SU-DHL-6 (cell line): ENCODE data around the gene SCAMP5.

Experiments
- H2AFZ ChIP-seq: fragments of 200-600 bp; sonication (generic); 2 replicates; pipeline ENCODE4 v1.6.1; 2014; ENCODE audit warnings: low read depth, mild to moderate bottlenecking, moderate library complexity, mixed read lengths, antibody characterized with exemption, low read length; ENCODE audit not compliant: severe bottlenecking
- H3F3A ChIP-seq: fragments of 200-600 bp; shearing (Covaris generic); 2 replicates; pipeline ENCODE4 v1.6.0; 2016; ENCODE audit warnings: antibody characterized with exemption, mild to moderate bottlenecking; ENCODE audit not compliant: insufficient read depth
- H3K27ac ChIP-seq: fragments of 200-600 bp; sonication (generic); 2 replicates; pipeline ENCODE4 v1.5.1; 2016; ENCODE audit warnings: low read depth, mild to moderate bottlenecking, low read length, moderate library complexity, mixed read lengths
- H3K27me3 ChIP-seq: fragments of 200-600 bp; sonication (generic), shearing (Covaris generic); 2 replicates; pipeline ENCODE4 v1.6.0; 2014; ENCODE audit warnings: mild to moderate bottlenecking, low read length
- H3K36me3 ChIP-seq: fragments of 200-600 bp; sonication (generic); 2 replicates; pipeline ENCODE4 v1.6.1; 2014; ENCODE audit warnings: mild to moderate bottlenecking, low read length, mixed read lengths
- H3K4me2 ChIP-seq: fragments of 300-600, 200-600 bp; shearing (Covaris generic), sonication (generic); 2 replicates; pipeline ENCODE4 v1.6.0; 2014; ENCODE audit warnings: low read length, low read depth, mild to moderate bottlenecking; ENCODE audit not compliant: poor library complexity, severe bottlenecking
- H3K4me3 ChIP-seq: fragments of 200-600 bp; sonication (generic); 2 replicates; pipeline ENCODE4 v1.5.1; 2014; ENCODE audit warnings: antibody characterized with exemption, low read length, mild to moderate bottlenecking, mixed read lengths; ENCODE audit not compliant: insufficient read depth, poor library complexity, severe bottlenecking
- H3K79me2 ChIP-seq: fragments of 200-600 bp; sonication (generic); 2 replicates; pipeline ENCODE4 v1.6.1; 2014; ENCODE audit warnings: mild to moderate bottlenecking, low read length, moderate library complexity; ENCODE audit not compliant: insufficient read depth
- H3K9ac ChIP-seq: fragments of 200-600 bp; sonication (generic); 2 replicates; pipeline ENCODE4 v1.7.0; 2014; ENCODE audit warnings: mild to moderate bottlenecking, low read length
- H3K9me2 ChIP-seq: fragments of 200-600 bp; sonication (generic); replicated peaks from 2 replicates; pipeline ENCODE4 v1.6.1; 2014; ENCODE audit warnings: low read length; ENCODE audit not compliant: insufficient read depth
- H3K9me3 ChIP-seq: fragments of 200-600 bp; sonication (generic); 2 replicates; pipeline ENCODE4 v1.6.1; 2014; ENCODE audit warnings: low read length, mixed read lengths; ENCODE audit not compliant: insufficient read depth
- H4K20me1 ChIP-seq: fragments of 200-600 bp; sonication (generic); 2 replicates; pipeline ENCODE4 v1.6.1; 2014; ENCODE audit warnings: low read depth, mild to moderate bottlenecking, antibody characterized with exemption, low read length, moderate library complexity, mixed read lengths
- CTCF ChIP-seq: fragments of 200-600 bp; sonication (generic); IDR thresholded peaks from one replicate; pipeline ENCODE4 v1.5.1; 2017; ENCODE audit warnings: antibody characterized with exemption, mild to moderate bottlenecking, low read length, moderate library complexity; ENCODE audit not compliant: insufficient read depth, poor library complexity, severe bottlenecking
- EZH2phosphoT487 ChIP-seq: fragments of 200-600 bp; sonication (generic), shearing (Covaris generic); conservative IDR thresholded peaks from 2 replicates; pipeline ENCODE4 v1.6.1; 2018; ENCODE audit warnings: mild to moderate bottlenecking, antibody characterized with exemption, low read length, moderate library complexity, mixed read lengths

SCAMP5 gene

GRCh38 chr15:75052972-75053747, 57.8 kb downstream of the SCAMP5 start:
- Histone ChIP-seq H4K20me1 (no peaks in the 10 kb centered on the region), H3K36me3 (no peaks in the 10 kb centered on the region), H3K79me2 (no peaks in the 10 kb centered on the region), H3F3A (no peaks in the 10 kb centered on the region), H3K9ac (no peak overlapping the region), H3K4me2 (no peak overlapping the region), H3K9me3 (no peaks in the 10 kb centered on the region), H2AFZ (no peak overlapping the region), H3K27me3 (no peaks in the 10 kb centered on the region), H3K4me3 (no peak overlapping the region), H3K9me2 (no peaks in the 10 kb centered on the region), H3K27ac (no peak overlapping the region)
- TF ChIP-seq EZH2phosphoT487, result no peak
- TF ChIP-seq CTCF, result no peak

GRCh38 chr15:75053748-75054125, 58.4 kb downstream of the SCAMP5 start:
- no peaks in the 10 kb centered on the region for H3F3A ChIP-seq

GRCh38 chr15:75054172-75054897, 59.0 kb downstream of the SCAMP5 start:
- Histone ChIP-seq H3K4me3 (no peak overlapping the region), H3K4me2 (no peak overlapping the region), H3K9ac (no peak overlapping the region), H3F3A (no peaks in the 10 kb centered on the region), H3K9me2 (no peaks in the 10 kb centered on the region), H2AFZ (no peak overlapping the region), H4K20me1 (no peaks in the 10 kb centered on the region), H3K27ac (no peak overlapping the region), H3K27me3 (no peaks in the 10 kb centered on the region), H3K79me2 (no peaks in the 10 kb centered on the region), H3K36me3 (no peaks in the 10 kb centered on the region), H3K9me3 (no peaks in the 10 kb centered on the region)
- TF ChIP-seq EZH2phosphoT487, result no peak
- TF ChIP-seq CTCF, result no peak

More at GRCh38 chr15:75053748-75054125, 58.4 kb downstream of the SCAMP5 start:
- no peaks in the 10 kb centered on the region for H3K27me3 ChIP-seq
- no peak overlapping the region for H3K9ac ChIP-seq
- TF ChIP-seq CTCF (no peak), EZH2phosphoT487 (no peak)
- no peaks in the 10 kb centered on the region for H4K20me1 ChIP-seq
- no peak overlapping the region for H2AFZ ChIP-seq
- H3K4me3 ChIP-seq, result no peak overlapping the region
- no peaks in the 10 kb centered on the region for H3K36me3 ChIP-seq
- no peak overlapping the region for H3K4me2 ChIP-seq
- no peaks in the 10 kb centered on the region for H3K79me2 ChIP-seq
- no peak overlapping the region for H3K27ac ChIP-seq
- H3K9me3 ChIP-seq, result no peaks in the 10 kb centered on the region
- H3K9me2 ChIP-seq, result no peaks in the 10 kb centered on the region
